Measurements from ENCODE around the gene SRD5A1. TPM values are rescaled to one million over a fixed set of nuclear protein-coding genes. Genes with fewer than 3 reads are reported as not detected.
"Not testable (repeated sequence)": the region's sequence is repeated elsewhere in the genome, so short reads cannot be mapped to it uniquely, and the experiment has no call there.

Gene SRD5A1
- polyA plus RNA-seq, 1 experiment: 20.9 TPM

GRCh38 chr5:6638236-6638635, 5.0 kb downstream of the SRD5A1 start:
- CTCF ChIA-PET: interaction anchor here (0.8 kb wide), 1 partner anchor 10 kb away, joined by 3 read pairs; no protein-coding TSS in a partner anchor
- DNase-seq (ENCODE audit: low read depth): no peak
- POLR2A ChIA-PET: no interaction called here
- no peak overlapping the region for H3K4me3 ChIP-seq (ENCODE audit: low read depth, low read length)
- H3K27me3 ChIP-seq (ENCODE audit: control insufficient read depth, insufficient read depth, low read length): no peaks in the 10 kb centered on the region
- H3K36me3 ChIP-seq (ENCODE audit: control insufficient read depth, insufficient read depth, low read length): peaks cover 2% of the 10 kb centered on the region
- no peak for TF ChIP-seq CTCF (IDR thresholded peaks at IDR 0.05; ENCODE audit: insufficient read depth, low read depth, low read length)

GRCh38 chr5:6642655-6643054, 9.4 kb downstream of the SRD5A1 start:
- ChIA-PET POLR2A (no interaction called here), CTCF (interaction anchor here (1.6 kb wide), 2 partner anchors 10 to 1145 kb away, joined by 3 to 7 read pairs; no protein-coding TSS in a partner anchor)
- H3K4me3 ChIP-seq (ENCODE audit: low read depth, low read length): no peak overlapping the region
- TF ChIP-seq CTCF (IDR thresholded peaks at IDR 0.05; ENCODE audit: insufficient read depth, low read depth, low read length): no peak
- DNase-seq (ENCODE audit: low read depth): no peak
- peaks cover 2% of the 10 kb centered on the region for H3K36me3 ChIP-seq (ENCODE audit: control insufficient read depth, insufficient read depth, low read length)
- no peaks in the 10 kb centered on the region for H3K27me3 ChIP-seq (ENCODE audit: control insufficient read depth, insufficient read depth, low read length)

- ChIA-PET CTCF (no interaction called here), POLR2A (no interaction called here)
- H3K4me3 ChIP-seq (ENCODE audit: low read depth, low read length): no peak overlapping the region
- H3K27me3 ChIP-seq (ENCODE audit: control insufficient read depth, insufficient read depth, low read length): no peaks in the 10 kb centered on the region
- H3K36me3 ChIP-seq (ENCODE audit: control insufficient read depth, insufficient read depth, low read length): peaks cover 2% of the 10 kb centered on the region
- DNase-seq (ENCODE audit: low read depth): no peak
- TF ChIP-seq CTCF (IDR thresholded peaks at IDR 0.05; ENCODE audit: insufficient read depth, low read depth, low read length): no peak
These were observed 11.6 kb downstream of the SRD5A1 start for GRCh38 chr5:6644794-6645241.

- H3K4me3 ChIP-seq (ENCODE audit: low read depth, low read length); POLR2A ChIA-PET; H3K27me3 ChIP-seq (ENCODE audit: control insufficient read depth, insufficient read depth, low read length); DNase-seq (ENCODE audit: low read depth); H3K36me3 ChIP-seq (ENCODE audit: control insufficient read depth, insufficient read depth, low read length): not testable (repeated sequence)
- CTCF ChIA-PET: interaction anchor here (0.7 kb wide), 1 partner anchor 40 kb away, joined by 3 read pairs; no protein-coding TSS in a partner anchor
These were observed 12.5 kb downstream of the SRD5A1 start for GRCh38 chr5:6645571-6646362.

GRCh38 chr5:6649186-6649585, 15.9 kb downstream of the SRD5A1 start:
- TF ChIP-seq CTCF (IDR thresholded peaks at IDR 0.05; ENCODE audit: insufficient read depth, low read depth, low read length): no peak
- ChIA-PET CTCF (no interaction called here), POLR2A (no interaction called here)
- DNase-seq (ENCODE audit: low read depth): no peak
- Histone ChIP-seq H3K27me3 (ENCODE audit: control insufficient read depth, insufficient read depth, low read length) (no peaks in the 10 kb centered on the region), H3K4me3 (ENCODE audit: low read depth, low read length) (no peak overlapping the region), H3K36me3 (ENCODE audit: control insufficient read depth, insufficient read depth, low read length) (no peaks in the 10 kb centered on the region)
